DMS114 treated with DMSO at 0.1 percent for 48 hours (cell line): Measurements from ENCODE around the gene KIF3A.

Experiments
- DNase-seq: peaks from one replicate; lab custom pipeline; 2025; ENCODE audit not compliant: unreplicated experiment; lab: John Stamatoyannopoulos, UW

KIF3A gene

DNA sequence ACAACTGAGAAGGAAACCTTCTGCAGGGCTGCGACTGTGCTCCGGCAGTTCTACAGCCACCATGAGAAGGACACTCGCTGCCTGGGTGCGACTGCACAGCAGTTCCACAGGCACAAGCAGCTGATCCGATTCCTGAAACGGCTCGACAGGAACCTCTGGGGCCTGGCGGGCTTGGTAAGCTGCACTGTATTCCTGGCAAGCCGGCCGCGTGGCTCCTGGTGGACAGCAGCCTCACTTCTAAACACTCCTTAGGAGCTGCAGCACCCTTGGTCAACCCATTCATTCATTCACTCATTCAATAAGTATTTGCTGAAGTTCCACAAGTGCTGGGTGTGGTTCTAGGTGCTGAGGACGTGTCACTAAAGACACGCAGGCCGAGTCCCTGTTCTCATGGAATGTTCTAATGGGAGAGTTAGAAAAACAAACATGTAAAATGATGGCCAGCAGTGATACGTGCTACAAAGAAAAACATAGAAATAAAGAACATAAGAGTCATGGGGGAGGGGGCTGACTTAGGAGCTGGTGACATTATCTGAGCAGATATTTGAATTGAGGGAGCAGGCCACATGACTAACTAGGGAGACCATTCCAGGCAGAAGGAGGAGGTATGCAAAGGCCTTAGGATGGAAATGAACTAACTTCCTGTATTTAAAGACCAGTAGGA is 57.5 kb downstream of the KIF3A start:
- DNase-seq: no peak

DNA sequence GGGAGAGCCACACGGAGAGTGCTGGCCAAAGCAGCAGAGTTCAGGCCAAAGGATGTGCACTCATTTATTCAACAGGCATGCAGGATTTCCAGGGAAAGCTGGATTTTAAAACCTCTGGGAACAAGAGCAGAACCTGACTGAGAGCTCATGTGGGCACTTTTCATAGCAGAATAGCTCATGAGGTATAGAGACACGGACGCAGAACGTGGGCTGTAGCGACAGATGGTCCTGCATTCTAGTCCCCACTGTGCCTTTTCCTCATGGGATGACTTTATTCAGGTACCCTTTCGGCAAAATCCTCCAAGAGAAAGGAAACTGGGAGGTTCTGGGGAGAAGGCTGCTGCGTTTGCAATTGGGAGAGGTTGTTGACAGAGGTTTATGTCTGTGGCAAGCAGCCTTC is 58.2 kb downstream of the KIF3A start:
- DNase-seq: no peak

DNA sequence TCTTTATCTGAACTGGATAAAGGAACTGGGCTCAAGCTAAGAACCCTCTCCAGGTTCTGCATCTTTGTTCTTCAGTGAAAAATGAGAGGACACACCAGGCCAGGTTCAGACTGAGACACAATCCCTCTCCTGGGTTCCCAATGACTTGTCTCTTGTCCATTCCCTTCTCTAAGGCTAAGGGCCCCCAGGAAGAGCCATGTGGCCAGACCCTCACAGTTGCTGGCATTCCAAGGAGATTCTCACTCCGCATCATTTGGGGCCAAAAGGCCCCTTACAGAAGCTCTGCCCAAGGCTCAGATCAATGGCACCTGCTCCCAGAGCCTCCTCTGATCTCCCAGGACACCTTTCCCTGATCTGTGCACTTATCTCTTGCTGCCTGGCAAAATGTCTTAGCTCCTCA is 58.6 kb downstream of the KIF3A start:
- no peak for DNase-seq

DNA sequence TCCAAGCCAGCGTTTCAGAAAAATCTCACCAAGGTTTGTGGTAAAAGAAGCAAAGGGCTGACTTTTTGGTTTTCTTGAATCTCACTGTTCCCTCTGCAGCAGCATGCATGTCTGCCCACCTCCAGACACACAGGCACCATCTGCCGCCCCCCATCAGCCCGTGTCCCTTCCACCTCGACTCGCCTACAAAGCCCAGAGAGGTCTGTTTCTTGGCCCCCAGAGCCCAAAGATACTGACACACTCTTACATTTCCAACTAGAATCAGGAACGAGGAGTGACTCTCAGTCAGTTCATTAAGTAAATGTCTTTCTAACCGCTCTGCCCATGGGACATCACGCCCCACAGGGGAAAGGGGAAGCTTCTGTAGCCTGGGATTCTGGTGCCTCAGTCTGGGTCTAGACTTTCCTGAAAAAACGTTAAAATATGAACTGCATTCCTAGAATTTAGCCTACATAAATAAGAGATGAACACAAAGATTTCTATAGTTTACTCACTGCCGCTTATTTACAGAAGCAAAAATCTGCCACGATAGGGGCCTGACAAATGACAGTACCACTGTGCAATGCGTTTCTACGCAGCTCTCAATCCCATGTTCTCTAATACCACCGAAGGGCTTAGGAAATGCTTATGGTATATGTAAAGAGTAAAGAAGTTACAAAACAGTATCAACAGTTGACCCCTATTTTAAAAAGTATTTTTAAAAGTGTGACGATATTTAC is 59.5 kb downstream of the KIF3A start:
- DNase-seq: no peak

DNA sequence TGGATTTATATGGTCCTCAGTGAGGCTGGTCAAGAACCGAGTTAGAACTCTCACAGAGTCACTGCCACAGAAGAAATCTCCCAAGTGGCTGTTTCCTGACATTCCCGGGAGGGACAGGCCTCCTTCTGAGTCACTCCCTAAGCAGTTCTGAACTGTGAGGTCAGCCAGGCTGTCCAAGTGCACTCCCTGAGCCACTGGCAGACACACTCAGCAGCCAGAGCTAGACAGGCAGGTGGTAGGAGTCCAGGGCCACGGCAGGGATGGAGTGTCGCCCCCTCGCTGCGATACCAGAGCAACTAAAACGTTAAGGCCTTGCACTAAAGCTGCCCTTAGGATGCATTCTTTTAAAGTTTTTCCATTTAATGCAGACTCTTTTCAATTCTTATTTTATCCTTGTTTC is 60.2 kb downstream of the KIF3A start:
- DNase-seq: no peak

DNA sequence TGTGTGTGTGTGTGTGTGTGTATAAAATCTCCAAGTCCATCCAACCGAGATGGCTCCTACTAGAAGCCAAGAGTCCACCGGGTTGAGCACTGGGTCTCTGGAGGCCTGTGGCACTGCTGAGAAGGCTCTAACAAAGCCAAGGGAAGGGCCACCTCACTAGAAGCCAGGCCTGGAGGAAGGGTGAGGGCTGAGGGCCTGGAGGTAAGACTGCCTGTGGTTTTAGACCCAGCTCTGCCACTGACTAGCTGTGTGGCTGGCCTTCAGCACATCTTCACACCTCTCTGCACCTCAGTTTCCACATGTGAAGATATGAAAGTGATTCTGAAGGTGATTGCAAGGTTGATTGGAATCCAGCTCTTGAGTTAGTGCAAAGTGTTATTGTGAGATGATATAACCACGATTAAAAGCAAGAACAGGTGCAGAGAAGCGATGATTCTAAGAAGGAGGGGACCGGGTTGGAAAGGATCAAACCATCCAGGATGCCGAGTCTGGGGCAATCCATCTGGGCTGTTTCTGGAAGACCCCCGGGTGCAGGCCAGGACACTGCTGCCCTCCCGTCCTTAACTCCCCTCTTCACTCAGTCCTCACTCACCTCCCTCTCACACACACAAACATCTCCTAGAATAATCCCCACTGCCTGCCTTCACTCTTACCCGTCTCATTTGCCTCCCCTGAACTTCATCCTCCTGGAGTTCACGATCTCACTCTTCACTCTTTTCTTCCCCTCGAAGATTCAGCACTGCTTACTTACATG is 61.2 kb downstream of the KIF3A start:
- no peak for DNase-seq

DNA sequence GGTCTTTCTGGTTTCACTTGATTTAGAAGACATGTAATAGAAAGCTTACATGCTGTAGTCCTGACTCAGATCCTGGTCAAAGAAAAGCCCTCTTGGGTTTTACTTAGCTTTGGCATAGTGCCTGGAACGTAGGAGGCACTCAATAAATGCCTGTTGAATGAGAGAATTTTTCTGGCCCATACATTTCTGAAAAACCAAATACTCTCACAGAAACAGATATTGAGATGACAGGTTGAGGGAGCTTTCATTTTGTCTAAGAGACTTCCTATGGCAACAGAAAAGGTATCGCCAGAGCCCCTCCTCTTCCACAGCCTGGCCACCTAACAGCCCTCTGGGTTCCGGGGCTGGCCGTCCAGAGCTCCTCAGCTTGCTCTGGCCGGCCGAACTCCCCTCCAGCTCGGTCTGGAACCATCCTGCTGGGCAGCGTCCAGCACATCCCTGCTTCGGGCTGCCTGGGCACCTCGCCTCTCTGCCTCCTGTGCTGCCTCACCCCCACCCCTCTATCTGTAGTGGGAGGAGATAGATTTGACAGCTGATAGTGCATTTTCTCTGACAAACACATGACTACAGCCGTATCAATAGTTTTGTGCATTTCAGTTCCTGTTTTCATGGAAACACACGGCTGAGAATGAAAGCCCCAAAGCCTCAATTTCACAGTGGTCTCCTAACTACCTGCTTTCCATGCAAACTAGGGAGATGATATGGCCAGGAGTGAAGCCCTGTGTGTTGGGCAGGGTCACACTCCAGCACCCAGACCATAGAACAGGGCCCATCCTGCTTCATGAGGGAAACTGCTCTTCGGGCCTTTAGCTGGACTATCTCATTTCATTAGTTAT is 62.5 kb downstream of the KIF3A start:
- no peak for DNase-seq

DNA sequence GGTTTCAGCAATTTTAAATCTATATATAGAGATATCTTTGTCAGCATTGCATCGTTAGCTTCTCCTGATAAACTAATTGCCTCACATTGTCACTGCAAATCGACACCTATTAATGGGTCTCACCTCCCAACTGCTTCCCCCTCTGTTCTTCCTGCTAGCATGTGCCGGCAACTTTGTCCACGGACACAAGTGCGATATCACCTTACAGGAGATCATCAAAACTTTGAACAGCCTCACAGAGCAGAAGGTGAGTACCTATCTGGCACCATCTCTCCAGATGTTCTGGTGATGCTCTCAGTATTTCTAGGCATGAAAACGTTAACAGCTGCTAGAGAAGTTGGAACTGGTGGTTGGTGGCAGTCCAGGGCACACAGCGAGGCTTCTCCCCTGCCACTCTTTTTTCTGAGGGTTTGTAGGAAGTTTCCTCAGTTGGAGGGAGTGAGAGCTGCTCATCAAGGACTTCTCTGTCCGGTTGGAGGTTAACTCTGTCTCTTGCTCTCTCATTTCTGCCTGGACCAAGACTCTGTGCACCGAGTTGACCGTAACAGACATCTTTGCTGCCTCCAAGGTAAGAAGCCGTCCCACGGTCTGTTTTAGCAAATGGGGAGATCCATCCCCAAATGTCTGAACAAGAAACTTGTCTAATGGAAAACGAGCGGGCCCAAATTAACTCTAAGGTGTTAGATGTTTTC is 63.3 kb downstream of the KIF3A start, which contains the start of gene IL4:
Gene IL4, plus strand, starts transcription at position 51 of the 692 bp plus-strand sequence. Its CDS starts 62 bp downstream, at position 113.
- DNase-seq: no peak

DNA sequence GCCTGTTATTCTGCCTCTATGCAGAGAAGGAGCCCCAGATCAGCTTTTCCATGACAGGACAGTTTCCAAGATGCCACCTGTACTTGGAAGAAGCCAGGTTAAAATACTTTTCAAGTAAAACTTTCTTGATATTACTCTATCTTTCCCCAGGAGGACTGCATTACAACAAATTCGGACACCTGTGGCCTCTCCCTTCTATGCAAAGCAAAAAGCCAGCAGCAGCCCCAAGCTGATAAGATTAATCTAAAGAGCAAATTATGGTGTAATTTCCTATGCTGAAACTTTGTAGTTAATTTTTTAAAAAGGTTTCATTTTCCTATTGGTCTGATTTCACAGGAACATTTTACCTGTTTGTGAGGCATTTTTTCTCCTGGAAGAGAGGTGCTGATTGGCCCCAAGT is 63.9 kb downstream of the KIF3A start:
- DNase-seq: no peak

DNA sequence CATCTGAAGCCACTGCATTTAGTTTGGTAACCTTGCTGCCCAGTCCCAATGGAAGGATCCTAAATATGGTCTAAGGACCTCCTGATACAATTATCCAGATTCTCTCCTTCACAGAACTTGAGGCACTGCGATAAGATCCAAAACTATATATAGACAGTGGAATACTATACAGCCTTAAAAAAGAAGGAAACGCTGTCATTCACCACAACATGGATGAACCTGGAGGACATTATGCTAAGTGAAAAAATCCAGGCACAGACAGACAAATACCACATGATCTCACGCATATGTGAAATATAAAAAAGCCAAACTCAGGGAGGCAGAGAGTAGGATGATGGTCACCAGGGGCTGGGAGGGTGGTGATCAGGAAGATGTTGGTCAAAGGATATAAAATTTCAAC is 66.3 kb downstream of the KIF3A start:
- no peak for DNase-seq

DNA sequence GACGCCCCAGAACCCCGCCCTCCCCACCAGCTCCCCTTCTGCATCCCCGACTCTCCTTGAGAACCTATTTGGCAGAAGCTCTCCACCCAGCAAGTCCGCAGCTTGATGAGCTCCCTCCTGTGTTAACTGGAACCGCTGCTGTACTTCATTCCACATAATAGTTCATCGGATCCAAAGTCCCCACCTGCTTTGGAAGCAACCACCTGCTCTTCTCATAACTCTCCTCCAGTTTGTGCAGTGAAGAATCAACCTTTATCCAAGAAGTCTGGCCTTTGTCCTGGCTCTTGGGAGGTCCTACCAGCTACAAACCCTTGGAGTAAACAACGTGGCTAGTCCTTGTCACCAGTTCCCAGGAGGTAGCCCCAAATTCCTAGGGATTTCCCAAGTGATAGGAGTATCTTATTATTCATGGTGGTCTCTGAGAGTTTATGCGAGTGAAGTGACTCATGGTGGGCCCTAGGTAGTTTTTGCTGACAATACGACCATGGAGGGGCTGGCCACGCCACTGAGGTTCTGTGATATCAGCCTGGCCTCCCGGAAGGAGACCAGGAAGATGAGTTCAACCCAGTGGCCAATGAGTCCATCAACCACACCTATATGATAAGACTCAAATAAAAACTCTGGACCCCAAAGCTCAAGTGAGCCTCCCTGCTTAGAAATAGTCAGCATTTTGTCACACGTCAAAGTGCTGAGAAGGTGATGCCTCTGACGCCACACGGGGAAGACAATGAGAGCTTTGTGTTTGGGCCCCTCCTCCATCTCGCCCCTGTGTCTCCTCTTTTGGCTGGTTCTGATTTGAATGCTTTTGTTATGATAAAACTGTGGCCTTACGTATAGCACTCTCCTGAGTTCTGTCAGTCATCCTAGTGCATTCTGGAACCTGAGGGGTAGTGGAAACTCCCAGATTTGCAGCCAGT is 67.1 kb downstream of the KIF3A start:
- no peak for DNase-seq

DNA sequence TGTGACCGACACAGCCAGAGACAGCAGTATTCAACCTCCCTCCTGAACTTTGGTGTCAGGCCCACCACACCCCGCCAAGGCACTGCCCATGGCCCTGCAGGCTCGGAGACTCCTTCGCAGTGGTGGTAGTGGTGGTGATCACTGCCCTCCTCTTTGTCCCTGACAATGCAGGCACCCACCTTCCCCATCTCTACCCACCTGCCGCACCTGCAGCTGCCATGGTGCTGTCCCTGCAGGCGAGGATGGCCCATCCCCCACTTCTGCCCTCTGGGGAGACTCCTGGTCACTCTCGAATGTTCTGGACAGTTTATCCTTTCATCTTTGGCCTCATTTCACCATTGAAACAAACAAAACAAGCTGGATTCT is 67.9 kb downstream of the KIF3A start:
- no peak for DNase-seq

DNA sequence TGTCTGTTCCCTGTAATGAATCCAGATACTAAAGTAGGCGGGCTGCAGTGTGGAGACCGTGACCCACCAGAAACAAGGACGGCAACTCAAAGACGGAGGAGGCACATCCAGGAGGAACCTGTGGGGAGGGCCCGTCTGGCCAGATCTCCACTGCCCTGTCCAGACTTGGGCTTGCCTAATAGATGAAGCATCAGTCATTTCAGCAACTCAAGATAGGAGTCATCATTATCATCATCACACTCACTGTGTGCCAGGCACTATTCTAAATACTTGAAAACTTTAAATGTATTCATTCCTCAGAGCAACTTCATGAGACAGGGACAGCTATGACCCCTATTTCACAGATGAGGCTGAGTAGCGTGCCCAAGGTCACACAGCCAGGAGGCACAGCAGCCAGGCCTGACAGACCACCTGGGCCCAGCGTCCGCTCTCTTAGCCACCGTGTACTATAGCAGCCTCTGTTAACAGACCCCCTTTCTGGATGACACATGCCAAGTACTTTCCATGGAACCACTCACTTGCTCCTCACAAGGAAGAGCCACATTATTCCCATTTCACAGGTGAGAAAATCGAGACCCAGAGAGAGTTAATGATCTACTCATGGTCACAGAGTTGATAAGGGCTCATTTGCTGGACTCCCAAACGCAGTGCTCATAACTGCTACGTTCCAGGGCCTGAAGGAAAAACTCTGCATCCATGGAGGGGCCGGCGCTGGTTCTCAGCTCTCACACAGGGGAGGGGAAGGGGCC is 68.5 kb downstream of the KIF3A start:
- no peak for DNase-seq

DNA sequence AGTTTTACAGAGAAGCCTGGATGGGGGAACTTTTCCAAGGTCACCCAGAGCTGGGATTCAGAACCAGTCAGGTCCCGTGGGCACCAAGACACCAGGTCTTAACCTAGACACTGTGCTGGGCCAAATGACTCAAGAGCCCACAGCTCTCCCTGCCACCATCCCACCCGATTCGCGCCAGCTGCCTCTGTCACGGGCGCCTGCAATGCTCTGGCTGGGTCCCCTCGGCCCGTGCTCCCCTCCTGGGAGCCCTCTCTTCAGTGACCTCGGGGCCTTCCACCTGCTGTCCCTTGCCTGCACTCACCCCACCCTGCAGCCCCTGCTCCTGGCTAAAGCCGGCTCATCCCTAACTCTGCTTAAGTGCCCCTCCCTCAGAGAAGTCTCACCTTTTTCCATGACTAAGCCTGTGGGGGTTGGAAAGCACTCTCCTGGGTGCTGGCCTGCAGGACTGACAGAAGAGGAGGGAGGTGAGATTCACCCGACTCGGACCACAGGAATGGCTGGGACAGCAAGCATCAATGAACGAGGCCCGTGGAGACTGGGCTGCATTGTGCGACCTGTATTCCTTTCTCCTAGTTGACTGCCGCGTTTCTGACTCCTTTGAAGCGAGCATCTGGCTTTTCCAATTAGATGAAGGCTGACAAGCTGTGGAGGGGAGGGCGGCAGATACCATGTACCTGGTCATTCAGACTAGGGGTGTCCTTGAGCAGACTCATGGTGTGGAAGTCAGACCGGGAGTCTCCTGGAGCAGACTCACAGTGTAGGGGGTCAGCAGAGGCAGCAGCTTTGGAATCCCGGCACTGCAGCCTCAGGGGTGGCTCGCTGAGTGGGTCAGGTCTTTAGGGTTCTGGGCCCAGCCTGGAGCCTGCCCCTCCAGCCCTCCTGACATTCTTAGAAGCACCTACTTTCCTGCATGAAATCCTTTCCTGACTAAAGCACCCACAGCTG is 69.3 kb downstream of the KIF3A start:
- no peak for DNase-seq

DNA sequence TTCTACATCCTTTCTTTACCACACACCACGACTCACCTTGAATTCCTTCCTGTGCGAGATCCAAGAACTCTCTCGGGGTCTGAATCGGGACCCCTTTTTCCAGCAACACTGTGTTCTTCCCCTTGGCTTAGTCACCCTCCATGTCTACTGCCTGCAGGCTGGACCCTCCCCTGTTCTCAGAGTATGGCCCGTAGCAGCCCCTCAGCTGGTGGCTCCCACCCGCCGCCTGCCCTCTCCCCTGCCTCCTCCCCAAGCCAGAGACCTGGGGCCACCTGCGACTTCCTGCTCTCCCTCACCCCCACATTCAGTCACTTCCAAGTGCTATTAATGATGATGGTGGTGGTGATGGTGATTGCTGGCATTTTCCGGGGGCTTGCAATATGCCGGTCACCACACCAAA is 70.0 kb downstream of the KIF3A start:
- no peak for DNase-seq

DNA sequence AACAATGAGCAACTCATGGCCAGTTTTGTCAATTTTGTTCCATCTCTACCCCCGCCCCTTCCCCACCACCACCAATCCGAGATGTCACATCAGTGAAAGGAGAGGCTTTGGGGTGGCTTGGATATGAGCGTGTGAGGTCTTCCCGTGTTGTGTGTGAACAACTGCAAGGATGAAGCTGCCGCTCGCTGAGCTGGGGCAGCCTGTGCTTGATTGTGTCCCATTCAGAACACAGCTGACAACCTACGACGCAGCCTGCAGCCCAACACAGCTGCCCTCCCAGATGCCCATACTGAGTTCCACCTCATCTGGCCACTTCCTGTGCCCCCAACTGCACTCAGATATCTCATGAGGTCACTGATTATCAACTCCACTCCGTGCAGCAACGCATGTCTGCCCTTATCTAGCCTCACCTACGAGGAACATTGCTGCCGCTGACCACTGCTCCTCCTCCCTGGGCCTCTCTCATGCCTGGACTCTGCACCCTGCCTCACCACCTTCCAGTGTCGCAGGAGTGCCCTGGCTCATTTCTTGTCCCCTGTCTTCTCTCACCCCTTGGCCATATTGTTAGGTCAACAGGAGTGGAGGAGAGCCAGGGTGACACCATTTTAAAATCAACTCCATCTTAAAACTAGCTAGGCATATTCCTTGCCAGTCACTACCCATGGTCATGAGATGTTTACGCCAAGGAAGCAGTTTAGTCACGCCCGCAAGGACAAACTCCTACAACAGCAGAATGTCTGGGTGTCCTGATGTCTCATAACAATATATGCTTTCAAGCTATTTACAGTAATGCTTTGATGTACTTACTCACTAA is 70.8 kb downstream of the KIF3A start:
- DNase-seq: no peak

DNA sequence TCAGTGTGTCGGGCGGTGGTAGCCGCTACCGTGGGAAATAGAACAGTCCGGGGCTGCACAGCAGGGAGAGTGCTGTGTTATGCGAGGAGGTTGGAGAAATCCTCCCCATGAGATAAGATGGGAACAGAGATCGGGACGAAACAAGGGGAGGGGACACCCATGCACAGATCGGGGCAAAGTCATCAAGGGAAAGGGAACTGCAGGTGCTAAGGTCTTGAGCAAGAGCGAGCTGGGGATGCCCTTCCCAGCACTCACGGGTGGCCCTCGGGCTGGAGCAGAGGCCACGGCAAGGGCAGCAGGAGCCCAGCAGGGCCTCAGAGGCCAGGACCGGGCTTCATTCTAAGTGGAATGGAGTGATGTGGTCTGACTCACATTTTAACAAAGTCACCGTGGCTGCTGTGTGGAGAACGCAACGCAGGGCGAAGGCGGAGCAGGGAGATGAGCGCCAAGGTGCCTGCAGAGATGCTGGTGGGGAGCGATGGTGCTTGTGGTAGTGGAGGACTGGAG is 71.7 kb downstream of the KIF3A start:
- DNase-seq: no peak
